IPS DF 4.7 (cell line): ENCODE results near the gene ESRRG.
"Not testable (repeated sequence)": the region's sequence is repeated elsewhere in the genome, so short reads cannot be mapped to it uniquely, and the experiment has no call there.

Experiments used
- DNase-seq: peaks from one replicate; pipeline ENCODE4 v3.0.0-alpha.2; 2013; ENCODE audit warnings: low spot score; ENCODE audit errors: extremely low read depth

Gene ESRRG

DNA sequence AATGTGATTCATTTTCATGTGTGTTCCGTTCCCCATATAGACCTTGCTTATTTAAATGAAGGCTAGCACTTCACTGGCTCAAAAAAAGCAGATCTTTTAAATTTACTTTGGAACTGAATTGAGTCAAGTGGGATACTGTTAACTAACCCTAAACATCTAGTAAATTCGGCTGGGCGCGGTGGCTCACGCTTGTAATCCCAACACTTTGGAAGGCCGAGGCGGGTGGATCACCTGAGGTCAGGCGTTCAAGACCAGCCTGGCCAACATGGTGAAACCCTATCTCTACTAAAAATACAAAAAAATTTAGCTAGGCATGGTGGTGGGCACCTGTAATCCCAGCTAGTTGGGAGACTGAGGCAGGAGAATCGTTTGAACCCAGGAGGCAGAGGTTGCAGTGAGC, 19.2 kb downstream of the ESRRG start:
- DNase-seq = not testable (repeated sequence)

DNA sequence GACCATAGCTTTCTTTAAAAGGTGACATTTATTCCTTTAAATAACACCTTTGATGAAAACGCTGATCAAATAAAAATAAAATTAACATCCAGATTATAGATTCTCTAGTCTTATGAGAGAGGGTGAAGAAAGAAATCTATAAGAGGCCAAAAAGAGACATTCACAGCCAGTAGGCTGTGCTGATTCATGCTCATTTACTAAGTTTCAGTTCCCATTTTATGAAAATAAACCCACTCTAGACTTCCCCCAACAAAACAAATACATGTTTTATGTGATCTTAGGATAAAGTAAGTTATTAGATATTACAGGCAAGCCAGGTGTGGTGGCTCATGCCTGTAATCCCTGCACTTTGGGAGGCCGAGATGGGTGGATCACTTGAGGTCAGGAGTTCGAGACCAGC, 21.1 kb downstream of the ESRRG start:
- no peak for DNase-seq

DNA sequence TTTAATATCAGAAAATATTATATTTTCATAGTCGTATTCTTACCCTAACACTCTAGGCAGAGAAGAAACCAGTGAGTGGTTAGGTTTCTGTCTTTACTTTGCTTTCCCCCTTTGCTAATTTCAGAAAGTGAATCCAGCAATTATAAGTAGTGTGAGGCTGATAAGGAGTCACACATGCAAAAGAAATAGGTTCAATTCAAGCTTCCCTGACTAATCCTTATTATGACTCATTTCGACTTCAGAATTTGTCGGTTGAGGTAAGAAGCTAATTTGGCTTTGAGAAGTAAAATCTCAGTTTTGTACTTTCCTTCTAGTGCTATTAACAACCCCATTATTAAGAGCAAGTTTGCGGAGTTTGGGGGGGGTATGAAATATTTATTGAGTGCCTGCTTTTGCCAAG, 22.4 kb downstream of the ESRRG start:
- no peak for DNase-seq

DNA sequence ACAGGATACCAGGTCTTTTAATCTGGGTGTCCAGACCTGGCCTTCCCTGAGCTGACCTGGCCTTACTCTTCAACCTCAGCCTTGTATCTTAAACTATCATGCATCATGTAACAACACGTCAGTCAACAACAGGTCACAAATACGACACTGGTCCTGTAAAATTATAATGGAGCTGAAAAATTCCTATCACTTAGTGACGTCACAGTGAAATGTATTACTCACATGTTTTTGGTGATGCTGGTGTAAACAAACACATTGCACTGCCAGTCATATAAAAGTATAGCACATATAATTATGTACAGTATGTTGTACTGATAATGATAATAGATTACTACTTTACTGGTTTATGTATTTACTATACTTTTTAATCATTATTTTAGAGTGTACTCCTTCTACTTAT, 31.5 kb downstream of the ESRRG start:
- no peak for DNase-seq

DNA sequence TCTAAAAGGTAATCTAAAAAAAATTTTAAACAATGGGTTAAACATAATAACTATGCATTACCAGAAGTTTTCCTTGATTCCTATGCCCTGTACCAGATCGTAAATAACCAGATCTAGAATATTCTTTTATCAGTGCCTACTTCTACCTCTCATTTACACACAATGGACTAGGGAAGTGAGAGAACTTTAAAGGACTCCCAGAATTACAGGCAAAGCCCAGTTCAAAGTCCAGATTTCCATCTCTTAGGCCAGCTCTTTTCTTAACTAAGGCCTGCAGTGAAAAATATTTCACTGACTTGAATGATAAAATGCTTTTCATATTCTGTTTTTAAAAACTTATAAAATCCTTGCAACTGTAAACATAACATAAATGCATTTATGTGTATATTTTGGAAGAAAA, 32.6 kb downstream of the ESRRG start:
- DNase-seq = no peak

DNA sequence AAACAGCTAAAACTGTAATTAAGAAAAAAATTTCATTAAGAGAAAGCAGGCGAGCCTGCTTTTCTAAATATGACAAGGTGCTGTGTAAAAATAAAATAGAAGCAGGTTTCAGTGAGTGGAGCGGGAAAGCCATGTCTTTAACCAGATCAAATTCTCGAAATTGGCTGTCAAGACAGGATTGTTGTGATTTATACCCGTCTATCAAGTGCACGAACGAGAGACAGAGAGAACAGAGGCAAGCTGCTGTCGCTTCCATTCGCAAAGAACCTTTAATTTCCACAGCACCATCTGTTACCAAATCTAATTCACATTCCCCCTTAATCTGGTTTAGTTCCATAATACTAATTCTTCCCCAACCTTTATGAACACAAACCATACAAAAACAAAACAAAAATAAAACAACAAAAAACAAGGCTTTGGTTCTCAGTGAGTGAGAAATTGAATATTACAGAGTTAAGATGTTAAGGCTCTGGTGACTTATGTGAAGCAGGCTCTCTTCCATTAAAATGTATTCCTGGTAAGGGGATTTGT, 35.0 kb downstream of the ESRRG start:
- no peak for DNase-seq

DNA sequence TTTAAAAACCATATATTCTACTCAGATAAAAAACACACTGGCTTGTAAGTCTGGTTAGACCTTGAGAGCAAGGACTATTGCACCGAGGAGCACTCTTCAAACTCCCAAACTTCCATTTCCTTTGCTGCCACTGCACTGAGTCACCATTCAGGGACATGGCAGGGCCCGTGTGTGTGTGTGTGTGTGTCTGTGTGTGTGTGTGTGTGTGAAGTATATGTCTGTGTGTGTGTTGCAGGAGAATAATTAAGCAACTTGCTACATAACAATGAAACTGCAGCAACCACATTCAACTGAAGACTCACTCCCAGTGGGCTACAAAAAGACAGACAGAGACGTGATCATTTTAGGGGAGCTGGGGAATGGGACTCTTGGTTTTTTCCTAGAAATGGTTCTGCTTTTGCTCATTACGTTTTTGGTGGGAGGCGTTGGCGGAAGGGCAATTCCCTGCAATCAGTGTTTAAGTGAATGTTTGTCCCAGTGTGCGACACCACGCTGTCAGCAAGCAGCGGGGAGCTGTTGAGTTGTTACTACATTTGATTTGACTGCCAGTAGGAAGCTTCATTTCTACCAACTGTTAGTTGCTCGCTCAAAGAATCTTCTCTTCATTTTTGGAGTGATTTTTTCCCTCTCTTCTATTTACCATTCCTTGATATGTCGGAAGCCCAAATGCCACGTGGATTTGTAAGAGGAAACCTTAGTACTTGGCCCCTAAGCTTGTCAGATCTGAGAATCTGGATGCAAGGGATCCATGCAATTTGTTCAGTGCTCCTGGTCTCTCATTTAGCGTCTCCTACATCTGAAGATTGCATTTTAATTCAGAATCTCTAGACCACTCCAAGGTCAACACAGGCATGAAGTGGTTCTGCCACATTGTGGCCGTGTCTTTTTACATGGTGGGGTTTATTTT, 36.1 kb downstream of the ESRRG start:
- no peak for DNase-seq

DNA sequence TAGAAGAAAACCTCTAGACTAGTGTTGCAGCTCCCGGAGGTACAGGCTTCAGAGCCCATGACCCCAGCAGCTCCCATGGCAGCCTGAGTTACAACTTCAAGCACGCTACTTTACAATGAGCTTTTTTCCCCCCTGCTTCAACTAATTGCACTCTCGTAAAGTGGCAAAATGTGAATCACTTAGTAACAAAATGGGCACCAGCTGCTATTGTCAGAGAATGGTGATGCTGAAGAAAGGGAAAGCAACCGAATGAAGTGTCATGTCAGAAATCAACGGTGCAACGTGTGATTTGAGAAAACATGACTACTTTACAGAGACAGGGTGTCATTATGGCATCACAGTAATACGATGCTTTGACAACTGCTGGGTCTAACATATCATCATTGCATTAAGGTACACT, 40.5 kb downstream of the ESRRG start:
- no peak for DNase-seq

DNA sequence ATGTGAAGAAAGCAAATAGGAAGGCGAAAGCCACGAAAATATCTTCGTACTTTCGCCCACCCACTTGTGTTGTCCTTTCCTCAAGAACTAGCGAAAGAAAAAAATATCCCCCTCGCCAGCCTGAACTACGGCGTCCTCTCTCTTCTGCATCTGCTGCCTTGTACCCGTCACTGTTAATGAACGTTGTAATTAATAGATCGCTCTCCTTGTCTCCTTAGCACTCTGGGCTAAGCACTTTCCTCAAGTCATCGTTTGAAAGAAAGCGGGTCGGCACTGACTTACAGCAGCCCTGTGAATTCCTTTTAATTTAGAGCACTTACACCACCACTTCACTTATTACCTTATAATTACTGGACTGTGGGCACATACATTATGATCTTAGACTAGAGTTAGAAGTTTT, 44.1 kb downstream of the ESRRG start:
- DNase-seq = no peak

DNA sequence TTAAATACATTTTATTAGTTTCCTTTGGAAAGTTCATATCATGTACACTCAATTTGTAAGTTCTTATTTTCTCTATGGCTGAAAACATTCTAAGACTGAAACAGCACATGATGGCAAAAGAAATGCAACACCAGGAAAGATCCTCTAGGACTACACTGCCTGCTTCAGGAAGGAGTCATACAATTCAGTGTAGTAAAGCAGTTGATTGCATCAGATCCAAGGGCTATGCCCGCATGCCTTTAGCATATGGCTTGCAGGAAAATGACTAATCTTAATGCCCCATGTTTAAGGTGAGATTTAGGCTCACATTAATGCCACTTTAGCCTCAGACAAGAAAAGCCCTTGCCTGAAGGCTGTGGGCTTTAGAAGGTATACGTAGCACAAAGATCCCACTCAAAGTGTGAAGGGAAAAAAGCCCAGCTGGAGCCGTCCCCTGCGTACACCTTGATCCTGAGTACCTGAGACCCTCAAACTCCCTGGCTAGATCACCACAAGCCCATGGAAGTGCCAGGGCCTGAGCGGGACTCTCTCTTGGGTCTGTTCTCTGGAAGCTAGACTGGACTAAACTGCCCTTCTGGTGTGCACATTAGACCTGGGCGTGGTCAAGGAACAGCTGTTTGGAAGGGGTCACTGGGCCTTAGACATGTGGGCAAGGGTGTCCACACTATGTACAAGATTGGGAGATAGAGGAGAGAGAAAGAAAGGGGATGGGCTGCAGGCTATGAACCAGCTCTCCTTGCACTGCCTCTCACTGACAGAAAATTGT, 52.9 kb downstream of the ESRRG start:
- no peak for DNase-seq

DNA sequence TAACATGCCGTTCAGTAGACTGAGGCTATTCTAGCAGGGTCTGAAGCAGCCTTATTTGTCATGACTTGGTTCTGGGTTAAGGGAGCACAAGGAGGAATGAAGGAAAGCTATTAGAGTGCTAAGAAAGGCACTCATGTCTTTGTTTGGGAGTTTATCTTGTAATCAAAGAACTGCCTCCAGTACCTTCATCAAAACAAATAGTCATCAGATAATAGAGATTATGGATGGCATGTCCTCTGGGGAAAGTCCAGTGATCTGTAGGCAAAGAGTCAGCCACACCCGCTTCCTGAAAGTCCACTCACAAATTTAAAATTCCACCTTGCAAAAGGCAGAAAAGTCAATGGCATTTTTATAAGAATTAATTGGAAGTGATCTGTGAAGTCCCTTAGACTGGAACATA, 56.8 kb downstream of the ESRRG start:
- no peak for DNase-seq

DNA sequence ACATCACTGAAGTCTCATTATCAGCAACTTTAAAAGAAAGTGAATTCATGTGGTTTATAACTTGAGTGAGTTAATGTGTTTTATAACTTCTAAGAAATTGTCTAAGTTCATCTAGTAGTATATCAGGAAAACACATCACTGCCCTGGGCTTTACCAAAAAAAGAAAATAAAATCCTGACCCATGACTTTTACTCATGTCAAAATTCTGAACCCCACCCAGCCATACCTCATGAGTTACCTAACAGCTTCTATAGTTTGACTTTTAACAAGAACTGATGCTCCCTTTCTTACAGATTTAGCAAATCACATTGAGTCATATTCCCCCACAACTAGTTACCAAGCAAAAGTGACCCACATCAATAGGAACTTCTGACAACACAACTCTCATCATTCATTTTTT, 57.4 kb downstream of the ESRRG start:
- DNase-seq = no peak

DNA sequence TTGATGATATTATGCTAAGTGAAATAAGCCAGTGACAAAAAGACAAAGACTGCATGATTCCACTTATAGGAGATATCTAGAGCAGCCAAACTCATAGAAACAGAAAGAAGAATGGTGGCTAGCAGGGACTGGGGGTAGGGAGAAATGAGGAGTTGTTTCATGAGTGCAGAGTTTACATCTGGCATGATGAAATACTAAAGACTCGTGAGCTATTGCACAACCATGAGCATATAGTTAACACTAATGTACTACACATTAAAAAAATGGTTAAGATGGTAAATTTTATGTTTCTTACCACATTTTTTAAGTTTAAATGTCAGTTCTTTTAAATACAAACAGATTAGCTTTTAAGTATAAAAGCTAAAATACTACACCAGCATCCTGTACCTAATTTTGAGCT, 57.8 kb downstream of the ESRRG start:
- no peak for DNase-seq

DNA sequence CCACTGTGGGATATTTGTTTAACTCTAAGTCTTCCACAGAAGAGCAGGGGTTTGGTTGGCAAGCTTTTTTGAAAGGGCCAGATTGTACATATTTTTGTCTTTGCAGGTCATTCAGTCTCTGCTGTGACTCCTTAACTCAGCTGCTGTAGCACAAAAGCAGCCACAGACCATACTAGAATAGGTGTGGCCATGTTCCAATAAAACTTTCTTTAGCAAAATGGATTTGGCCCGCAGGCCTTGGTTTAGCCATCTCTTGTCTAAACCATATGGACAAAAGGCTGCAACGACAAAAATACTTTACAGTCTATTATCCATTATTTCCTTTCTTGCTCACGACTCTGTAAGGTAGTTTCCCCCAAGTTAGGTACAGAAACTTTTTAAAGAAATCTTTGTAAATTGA, 60.5 kb downstream of the ESRRG start:
- DNase-seq = no peak

DNA sequence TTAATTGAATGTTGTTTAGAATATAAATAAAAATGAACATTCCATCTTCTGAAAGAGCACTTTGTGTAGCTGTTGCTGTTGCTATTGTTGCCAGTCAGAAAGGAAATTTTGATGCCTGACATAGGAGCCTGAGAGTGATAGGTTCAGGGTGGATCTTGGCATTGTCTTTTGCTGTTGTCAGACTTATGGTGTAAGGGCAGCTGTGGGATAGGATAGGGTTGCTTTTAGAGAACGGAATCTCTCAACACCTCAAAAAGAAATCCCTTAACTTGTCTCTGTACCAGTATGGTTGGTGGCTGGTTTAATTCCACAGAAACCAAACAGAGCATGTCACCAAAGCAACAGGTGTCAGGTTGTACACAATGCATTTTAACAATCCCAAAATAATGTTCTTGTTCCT, 62.7 kb downstream of the ESRRG start:
- DNase-seq = no peak

DNA sequence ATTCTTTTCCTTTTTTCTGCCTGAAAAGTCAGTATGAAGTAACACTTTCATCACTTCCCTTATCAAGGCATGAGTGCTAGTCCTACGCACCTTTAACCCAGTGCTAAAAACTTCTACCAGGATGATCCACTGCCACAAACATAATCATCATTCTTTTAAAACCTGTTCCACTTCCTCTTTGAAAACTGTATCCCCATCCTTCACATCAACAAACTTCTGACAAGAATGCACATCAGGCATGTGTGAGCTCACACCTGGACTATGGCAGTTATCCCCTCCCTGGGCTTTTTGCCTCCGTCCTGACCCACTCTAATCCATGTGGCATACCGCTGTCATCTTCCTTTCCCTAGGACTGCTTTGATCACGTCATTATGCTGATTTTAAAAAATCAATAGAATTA, 70.2 kb downstream of the ESRRG start:
- no peak for DNase-seq

DNA sequence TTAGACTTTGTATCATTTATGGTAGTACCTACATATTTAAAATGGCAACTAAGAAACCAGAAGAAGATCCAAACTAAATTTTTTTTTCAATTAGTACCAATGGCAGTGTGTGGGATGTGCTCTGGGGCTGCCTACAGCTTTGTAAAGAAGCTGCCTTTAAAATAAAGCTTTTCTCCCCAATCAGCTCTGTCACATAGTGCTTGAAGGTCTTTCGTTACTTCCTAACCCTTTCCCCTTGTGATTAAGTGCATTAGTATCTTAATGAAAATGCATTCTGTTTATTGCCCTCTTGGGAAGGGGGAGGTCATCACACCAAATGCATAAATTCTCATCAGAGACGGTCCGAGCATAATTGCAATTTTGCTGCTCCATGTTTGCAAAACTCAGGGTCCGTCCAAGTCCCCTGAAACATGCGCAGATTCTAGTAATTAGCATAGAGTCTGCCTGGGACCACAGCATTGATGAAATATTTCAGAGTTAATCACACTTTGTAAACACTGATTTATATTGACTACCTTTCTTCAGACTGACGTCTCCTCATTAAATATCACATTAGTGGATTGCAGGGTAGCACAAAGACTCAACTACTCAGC, 71.3 kb downstream of the ESRRG start:
- no peak for DNase-seq

DNA sequence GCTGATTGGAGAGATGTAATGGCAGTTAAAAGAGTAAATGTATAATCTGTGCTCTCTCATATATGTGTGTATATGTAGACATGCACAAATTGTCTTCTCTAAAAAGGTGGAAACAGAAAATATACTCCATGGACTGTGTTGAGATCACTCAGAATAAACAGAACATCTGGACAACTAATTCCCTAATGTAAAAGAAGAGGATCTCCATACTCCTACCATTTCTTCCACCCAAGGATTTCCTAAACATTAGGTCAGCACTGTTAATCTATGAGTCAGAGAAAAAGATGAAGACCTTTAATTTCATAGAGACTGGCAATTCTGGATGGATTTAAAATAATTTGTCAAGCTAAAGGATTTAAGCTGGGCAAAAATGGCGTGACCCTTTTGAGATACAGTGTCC, 80.1 kb downstream of the ESRRG start:
- no peak for DNase-seq

DNA sequence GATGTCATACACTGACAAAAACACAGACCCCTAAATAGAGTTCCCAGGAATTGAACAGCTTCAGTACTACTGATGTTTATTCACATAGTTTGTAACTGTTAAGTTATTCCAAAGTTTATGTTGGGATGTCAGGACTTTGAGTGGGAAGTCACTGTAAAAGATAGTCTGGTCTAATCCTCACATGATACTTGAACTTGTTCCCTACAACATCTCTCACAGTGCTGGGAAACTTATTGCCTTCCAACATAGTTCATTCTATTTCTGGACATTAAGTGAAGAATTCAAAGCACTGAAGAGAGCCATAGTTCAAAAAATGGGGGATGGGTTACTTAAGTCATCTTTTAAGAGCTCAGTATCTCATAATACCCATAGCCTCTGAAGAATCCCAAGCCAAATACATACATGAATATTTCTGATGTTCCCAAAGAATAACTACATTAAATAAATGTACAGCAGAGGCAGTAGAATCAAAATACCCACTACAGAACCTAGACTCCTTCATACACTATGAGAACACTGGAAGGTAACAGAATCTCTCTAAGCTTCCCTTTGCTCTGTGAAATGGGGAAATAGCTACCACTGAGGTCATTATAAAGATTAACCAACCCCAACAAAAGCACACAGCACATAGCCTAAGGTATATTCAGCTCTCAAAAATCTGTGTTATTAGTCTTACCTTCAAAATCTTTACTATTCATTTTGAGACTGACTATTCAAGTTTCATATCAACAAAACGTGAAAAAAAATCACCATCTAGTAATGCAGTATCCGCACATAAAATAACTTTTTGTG, 81.4 kb downstream of the ESRRG start:
- no peak for DNase-seq

DNA sequence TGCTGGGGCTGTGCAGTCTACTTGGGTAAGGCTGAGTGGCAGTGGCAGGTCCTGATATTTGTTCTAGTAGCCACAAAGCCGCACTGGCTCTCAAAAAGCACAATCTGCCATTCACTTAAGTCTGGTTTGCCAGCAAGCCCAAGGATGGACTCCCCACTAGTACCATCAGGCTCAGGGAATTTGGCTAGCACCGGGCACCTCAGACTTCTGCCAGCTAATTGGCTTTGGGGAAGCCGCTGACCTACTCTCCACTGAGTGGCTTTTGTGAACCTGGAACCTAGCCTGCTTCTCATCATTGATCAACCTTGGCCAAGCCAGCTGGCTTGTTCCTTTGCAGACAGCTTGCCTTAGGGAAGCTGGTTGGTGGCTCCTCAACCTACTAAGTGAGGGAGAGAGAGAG, 83.1 kb downstream of the ESRRG start:
- DNase-seq = no peak

DNA sequence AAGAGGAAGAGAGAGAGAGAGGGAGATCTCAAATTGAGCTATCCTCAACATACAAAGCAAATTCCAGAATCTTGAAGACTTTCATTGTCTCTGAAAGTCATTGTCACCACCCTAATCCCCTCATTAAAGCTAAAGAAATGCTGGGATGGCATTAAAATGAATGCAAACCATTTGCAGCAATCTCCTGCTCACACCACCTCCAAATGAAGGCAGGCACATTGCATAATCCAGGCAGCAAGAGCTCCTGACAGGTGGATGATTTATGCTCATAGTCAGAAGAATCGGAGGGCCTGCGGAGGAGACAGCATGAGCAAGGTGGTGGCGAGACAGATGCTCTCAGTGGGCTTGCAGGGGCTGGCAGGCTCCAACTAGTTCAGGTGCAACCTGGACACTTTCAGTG, 90.2 kb downstream of the ESRRG start:
- no peak for DNase-seq
